GM21825 (cell line): ENCODE measurements around the gene ASB7.

Source experiments
- ATAC-seq: cut with Tn5 transposase; IDR thresholded peaks from one replicate; pipeline ENCODE4 v1.9.1; 2021; ENCODE audit warnings: mild to moderate bottlenecking, moderate library complexity; ENCODE audit not compliant: unreplicated experiment

The ASB7 gene

DNA sequence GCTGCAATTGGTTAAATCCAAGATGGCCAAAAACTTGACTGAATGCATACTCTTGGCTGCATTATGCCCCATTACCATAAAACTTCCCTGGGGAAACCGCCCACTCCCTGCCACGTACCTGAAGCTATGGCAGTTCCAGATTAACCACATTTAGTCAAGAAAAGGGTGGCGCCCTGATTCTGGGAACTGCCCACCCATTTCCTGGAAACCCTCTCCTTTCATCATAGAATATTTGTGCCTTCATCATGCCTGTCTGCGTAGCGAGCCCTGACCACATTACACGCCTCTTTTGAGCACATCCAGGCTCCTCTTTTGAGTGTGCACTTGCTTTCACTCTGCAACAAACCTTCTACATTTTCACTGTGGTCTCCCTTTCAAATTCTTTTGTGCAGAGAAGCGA lies 5.6 kb upstream of the ASB7 start:
- ATAC-seq: peak; percentile 80

DNA sequence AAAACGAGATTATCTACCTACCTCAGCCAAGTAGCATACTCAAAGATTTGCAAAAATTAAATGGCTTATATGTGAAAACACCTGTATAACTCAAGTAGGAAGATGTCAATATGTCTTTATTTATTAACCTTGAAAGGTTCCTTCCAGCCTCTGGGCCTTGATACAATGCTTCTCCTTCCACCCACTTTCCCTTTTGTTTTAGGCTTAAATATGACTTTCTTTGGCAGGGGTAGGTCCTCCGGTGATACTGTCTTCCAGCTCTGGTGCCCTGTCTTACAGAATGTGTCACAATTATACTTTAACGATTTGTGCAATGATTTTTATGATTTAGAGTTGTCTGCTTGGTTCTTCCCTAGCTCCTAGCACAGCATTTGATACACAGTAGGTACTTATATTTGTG lies 4.5 kb upstream of the ASB7 start:
- no peak for ATAC-seq

GRCh38 chr15:100598655-100599054 lies 3.7 kb upstream of the ASB7 start:
- no peak for ATAC-seq

- ATAC-seq: no peak
These were observed 1.2 kb upstream of the ASB7 start for GRCh38 chr15:100601163-100601562.

DNA sequence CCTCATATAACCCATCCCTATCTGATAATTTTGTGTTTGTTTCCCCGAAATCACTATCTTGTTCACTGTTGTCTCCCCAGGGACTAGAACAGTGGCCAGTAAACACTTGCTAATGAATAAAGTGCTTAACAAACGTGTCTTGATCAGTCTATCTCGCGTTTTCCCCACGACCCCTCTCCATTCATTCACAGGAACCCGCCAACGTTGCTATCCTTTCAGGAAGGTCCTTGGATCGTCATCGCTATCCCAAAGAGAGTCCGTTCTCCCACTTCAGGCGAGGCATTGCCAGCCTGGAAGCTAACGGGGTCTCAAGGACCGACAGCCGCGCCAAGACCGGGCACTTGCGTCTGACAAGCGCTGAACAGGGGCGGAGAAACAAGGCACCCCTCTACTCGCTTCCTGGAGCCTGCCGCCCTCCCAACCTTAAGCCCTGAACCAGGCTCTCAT lies 749 bp upstream of the ASB7 start:
- peak; percentile 10 for ATAC-seq

GRCh38 chr15:100602823-100603393 lies 519 bp downstream of the ASB7 start:
- peak; percentile 40 for ATAC-seq

- no peak for ATAC-seq
These were observed 10.2 kb downstream of the ASB7 start for GRCh38 chr15:100612539-100612938.

DNA sequence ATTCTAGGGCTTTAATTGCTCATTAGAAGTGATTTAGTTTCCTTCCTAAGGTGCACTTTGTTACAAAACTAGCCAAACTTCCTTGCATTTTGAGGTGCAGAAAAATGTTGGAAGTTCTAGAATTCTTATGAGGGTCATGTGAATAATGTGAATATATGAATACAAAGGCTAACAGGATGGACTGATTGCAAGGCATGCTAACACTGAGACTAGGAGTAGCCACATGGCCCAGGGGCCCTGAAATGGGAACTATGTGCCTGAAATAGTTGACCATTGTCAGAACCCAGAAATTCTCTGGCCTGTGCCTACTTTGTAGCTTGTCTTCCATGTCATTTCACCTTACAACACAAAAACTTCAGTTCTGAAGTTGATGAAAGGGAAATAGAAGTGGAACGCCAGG lies 10.8 kb downstream of the ASB7 start:
- ATAC-seq: no peak

DNA sequence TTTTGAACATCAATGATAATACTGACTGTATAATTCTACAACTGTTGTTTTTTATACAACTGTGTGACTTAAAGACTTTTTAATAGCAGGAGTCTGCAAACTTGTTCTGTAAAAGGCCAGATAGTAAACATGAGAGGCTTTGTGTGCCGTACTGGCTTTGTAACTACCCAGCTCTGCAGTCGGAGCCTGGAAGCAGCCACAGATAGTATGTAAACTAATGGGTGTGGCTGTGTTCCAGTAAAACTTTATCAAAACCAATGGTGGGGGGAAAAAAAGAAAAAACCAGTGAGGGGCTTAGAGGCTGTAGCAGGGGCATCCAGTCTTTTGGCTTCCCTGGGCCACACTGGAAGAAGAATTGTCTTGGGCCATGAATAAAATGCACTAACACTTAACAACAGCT lies 11.9 kb downstream of the ASB7 start:
- ATAC-seq: no peak

- no peak for ATAC-seq
These were observed 12.5 kb downstream of the ASB7 start for GRCh38 chr15:100614918-100615317.

DNA sequence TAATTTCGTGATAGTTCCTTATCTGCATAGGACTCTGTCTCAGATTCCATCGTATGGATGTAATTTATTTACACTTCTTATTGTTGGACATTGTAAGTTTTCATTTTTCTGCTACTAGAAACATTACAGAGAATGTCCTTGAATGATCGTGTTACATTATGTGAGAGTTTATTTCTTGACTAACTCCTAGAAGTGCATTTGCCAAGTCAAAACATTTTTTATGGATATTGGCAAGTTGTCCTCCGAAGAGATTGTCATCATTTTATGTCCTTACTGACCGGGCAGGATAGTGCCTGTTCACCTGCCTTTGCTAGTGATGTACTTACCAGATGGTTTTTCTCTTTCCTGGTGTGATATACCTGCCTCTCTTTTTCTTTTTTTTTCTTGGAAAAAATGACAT lies 13.4 kb downstream of the ASB7 start:
- ATAC-seq: no peak

DNA sequence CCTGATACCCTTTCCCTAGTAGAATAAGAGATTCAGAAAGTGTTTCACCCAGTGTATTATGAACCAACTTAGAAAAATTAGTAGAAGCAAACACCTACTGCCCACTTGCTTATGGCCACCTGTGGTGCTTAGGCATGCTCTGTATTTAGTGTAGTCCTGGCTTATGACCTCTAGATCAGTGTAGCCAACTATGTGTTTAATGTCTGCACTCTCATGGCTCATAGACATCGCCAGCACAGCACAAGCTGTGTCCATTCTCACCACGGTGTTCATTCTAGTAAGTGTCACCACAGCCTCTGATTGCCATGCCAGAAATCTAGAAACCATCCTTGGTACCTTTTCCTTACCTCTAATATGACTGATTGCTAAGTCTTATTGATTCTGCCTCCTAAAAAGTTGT lies 14.3 kb downstream of the ASB7 start:
- ATAC-seq: no peak

- ATAC-seq: no peak
These were observed 20.9 kb downstream of the ASB7 start for GRCh38 chr15:100623301-100623700.

DNA sequence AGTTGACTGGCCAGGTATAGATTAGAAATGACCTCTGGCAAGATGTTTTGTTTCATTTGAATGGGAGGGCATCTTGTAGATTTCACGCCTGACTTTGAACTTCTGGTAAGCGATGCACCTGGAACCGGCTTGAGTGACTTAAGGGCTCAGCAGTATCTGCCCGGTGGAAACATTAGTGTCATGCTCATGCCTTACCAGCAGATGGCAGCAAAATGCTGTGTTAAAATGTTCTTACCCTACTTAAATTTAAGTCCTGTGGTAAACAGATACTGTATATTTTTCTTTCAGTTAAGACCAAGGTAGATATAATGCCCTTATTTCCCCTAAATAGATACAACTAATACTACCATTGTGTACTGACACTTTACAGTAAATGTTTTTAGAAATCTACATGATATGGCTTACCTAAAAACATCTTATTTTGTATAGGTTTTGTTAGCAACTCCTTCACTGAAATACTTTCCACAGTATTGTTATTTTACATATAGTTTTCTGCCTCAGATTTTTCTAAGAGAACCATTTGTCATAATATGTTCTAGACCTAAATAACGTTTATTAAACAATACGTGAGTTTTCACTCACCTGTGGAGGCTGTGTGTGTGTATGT lies 25.5 kb downstream of the ASB7 start:
- peak; percentile 84 for ATAC-seq

DNA sequence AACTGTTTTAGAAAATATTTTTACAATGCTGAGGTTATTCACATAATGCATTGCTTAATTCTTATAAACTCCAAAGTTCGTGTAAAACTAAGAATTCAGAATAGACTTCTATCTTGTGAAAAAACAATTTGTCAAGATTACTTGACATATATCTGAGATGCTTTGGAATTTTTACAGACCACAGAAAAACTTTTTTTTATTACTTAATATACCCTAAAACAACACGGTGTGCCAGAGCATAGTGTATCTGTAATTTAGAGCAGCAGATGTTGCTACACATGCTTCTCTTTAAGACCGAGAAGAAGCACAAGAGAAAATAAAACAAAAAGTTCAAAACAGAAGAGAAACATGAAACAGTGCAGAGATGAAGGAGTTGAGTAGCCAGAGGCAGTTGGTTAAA lies 26.4 kb downstream of the ASB7 start:
- no peak for ATAC-seq

DNA sequence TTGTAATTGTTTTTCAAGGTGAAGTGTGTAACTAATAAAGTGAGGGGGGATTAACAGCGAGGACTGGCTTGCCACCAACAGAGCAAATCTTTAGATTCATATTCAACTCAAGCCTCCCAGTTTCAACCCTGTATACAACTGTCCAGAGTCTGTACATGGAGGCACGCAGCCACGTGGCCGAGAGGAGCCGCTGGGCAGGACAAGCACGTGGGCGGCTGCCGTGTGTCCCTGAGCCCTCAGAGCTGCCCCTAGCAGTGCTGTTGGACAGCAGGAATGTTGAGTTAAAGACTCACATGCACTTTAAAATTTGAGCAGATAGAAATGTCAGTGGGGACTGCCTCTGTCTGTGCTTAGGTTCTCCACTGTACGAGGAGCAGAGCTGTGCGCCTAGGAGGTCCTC lies 29.4 kb downstream of the ASB7 start:
- no peak for ATAC-seq

GRCh38 chr15:100633763-100634075 lies 31.3 kb downstream of the ASB7 start:
- no peak for ATAC-seq

DNA sequence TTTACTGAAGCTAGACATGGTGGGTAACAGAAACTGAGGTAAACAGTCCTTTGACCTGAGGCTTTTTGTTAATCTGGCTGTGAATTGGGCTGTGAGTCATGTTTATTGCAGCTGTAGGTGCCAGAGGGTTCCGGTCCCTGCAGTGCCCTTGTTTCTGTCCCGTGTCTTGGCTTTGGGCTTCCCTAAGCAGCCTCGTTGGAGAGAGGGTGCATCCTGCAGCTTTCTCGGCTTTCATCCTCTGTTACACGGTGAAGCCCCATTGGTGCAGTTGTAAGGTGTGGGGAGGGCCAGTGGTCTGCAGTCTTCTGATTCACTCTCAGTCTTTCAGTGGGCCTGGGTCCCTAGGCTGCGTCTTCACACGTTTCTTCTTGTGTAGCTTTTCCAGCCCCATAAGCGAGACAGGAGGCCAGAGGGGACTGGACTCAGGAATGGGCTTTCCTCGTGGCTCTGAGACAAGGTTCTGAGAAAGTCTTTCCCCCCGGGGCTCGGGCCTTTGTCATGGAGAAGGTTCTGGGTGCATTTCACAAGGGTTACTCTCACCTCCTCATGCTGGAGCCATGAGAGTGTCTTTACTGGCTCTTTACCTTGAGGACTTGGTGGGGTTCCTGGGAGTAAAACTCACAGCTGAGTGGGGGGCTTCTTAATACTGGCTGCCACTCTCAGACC lies 33.1 kb downstream of the ASB7 start:
- no peak for ATAC-seq

DNA sequence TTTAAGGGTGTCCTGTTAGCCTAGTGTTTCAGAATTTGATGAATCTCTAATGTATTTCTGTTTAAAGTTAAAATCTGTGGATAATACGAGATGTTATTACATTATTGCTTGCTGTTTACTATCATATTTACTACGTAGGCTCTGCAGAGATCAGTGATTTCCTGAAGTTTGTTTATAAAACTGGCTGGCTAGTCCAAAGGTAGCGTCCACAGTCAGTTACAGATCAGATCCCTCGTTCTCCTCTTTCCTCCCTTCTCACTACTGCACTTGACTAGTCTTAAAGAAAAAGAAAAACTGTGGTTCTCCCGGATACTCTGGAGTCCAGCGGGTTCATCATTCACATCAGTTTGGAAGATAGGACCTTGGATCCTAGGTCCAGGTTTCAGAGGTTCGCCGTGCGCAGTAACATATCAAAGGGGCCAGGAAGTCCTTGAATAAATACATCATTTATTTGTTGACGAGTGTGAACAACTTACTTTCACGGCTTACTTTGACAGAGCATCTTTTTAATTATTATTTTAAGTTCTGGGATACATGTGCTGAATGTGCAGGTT lies 35.9 kb downstream of the ASB7 start:
- no peak for ATAC-seq

GRCh38 chr15:100642213-100642949 lies 40.0 kb downstream of the ASB7 start:
- ATAC-seq: no peak

- ATAC-seq: no peak
These were observed 40.6 kb downstream of the ASB7 start for GRCh38 chr15:100642950-100643338.

DNA sequence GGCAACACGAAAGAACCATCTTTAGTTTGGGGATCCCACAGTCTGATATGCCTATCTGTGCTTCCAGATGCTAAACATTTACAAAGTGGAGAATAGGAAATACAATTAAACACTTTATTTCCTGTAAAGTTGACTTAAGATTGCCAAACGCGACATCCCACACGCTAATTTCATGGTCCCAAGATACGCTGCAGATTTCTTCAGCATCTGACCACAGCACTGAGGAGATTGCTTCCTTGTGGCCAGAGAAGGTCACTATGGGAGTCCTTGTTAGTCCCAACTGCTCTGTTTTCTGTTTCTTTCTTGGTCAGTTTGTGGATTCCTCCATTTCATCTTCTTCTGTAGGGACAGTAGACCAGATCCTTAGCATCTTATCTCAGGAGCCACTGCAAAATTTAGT lies 43.3 kb downstream of the ASB7 start:
- ATAC-seq: no peak
